ENCODE measurements around the gene PUM1.

The PUM1 gene

DNA sequence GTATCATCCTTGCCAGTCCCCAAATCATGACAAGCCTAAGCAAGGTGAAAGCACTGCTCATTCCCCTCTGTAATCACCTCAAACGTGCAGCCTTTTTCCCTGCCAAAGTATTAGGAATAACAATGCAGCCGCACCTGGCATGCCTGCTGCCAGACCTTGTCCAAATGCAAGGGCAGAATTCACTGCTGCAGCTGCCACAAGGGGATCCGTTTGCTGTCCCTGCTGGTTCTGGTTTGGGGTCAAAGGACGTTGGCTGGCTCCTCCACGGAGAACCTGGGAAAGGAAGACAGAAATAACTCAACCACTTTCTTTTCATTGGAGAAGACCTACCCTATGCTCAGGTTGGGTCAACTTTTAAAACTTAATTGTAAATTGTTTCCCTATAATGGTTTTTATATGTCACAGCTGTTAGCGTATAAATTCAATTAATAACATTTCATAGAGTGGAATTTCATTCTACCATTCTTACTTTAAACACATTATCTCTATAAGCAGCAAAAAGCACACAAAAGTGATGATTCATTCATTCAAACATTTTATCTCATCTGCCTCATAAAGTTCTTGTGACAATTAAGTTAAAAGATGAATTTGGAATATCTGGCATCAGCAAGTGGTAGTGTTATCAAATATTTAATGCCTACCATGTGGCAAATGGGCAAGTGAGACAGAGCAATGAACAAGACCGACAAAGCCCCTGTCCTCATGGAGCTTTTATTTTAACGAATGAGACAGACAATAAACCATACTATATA, 97.1 kb downstream of the PUM1 start:
- no peaks in the 10 kb centered on the region for H3K9me3 ChIP-seq (ENCODE audit: control insufficient read depth, insufficient read depth, low read length)
- no peak overlapping the region for H3K27ac ChIP-seq (ENCODE audit: low read depth, low read length)
- peaks cover 91% of the 10 kb centered on the region for H3K36me3 ChIP-seq (ENCODE audit: control insufficient read depth, low read length)
- H3F3A ChIP-seq (ENCODE audit: control insufficient read depth, insufficient read depth) = peaks cover 5% of the 10 kb centered on the region; the same call in 1 of the 2 replicates
- H3K4me3 ChIP-seq (ENCODE audit: low read length) = no peak overlapping the region
- TF ChIP-seq, protein P1, sequence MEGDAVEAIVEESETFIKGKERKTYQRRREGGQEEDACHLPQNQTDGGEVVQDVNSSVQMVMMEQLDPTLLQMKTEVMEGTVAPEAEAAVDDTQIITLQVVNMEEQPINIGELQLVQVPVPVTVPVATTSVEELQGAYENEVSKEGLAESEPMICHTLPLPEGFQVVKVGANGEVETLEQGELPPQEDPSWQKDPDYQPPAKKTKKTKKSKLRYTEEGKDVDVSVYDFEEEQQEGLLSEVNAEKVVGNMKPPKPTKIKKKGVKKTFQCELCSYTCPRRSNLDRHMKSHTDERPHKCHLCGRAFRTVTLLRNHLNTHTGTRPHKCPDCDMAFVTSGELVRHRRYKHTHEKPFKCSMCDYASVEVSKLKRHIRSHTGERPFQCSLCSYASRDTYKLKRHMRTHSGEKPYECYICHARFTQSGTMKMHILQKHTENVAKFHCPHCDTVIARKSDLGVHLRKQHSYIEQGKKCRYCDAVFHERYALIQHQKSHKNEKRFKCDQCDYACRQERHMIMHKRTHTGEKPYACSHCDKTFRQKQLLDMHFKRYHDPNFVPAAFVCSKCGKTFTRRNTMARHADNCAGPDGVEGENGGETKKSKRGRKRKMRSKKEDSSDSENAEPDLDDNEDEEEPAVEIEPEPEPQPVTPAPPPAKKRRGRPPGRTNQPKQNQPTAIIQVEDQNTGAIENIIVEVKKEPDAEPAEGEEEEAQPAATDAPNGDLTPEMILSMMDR (IDR thresholded peaks at IDR 0.05; ENCODE audit: low read depth, low read length, poor library complexity, severe bottlenecking) = no peak
- no peak for TF ChIP-seq EZH2phosphoT487 (IDR thresholded peaks at IDR 0.05; ENCODE audit: borderline replicate concordance, low read length)
- H3K27me3 ChIP-seq (ENCODE audit: control insufficient read depth, low read length) = no peaks in the 10 kb centered on the region
- H3K79me2 ChIP-seq (ENCODE audit: control insufficient read depth, low read length) = peaks cover 67% of the 10 kb centered on the region
- H4K20me1 ChIP-seq (ENCODE audit: control insufficient read depth, insufficient read depth, low read depth, low read length) = no peaks in the 10 kb centered on the region
- H3K9me2 ChIP-seq (replicated peaks; ENCODE audit: control insufficient read depth, low read length) = no peaks in the 10 kb centered on the region
- no peak overlapping the region for H3K4me2 ChIP-seq (ENCODE audit: low read length)
- peaks cover 8% of the 10 kb centered on the region for H3K4me1 ChIP-seq (ENCODE audit: control insufficient read depth, low read length)

GRCh38 chr1:30966690-30967369, 98.7 kb downstream of the PUM1 start:
- Histone ChIP-seq H3K79me2 (ENCODE audit: control insufficient read depth, low read length) (peaks cover 75% of the 10 kb centered on the region), H3K9me2 (replicated peaks; ENCODE audit: control insufficient read depth, low read length) (no peaks in the 10 kb centered on the region), H4K20me1 (ENCODE audit: control insufficient read depth, insufficient read depth, low read depth, low read length) (no peaks in the 10 kb centered on the region), H3F3A (ENCODE audit: control insufficient read depth, insufficient read depth) (peaks cover 5% of the 10 kb centered on the region; the same call in 1 of the 2 replicates), H3K4me1 (ENCODE audit: control insufficient read depth, low read length) (peaks cover 8% of the 10 kb centered on the region), H3K4me2 (ENCODE audit: low read length) (no peak overlapping the region), H3K27me3 (ENCODE audit: control insufficient read depth, low read length) (no peaks in the 10 kb centered on the region), H3K27ac (ENCODE audit: low read depth, low read length) (no peak overlapping the region), H3K36me3 (ENCODE audit: control insufficient read depth, low read length) (peaks cover 97% of the 10 kb centered on the region), H3K4me3 (ENCODE audit: low read length) (no peak overlapping the region), H3K9me3 (ENCODE audit: control insufficient read depth, insufficient read depth, low read length) (no peaks in the 10 kb centered on the region)
- TF ChIP-seq, protein P1 (IDR thresholded peaks at IDR 0.05; ENCODE audit: low read depth, low read length, poor library complexity, severe bottlenecking) = no peak
- TF ChIP-seq EZH2phosphoT487 (IDR thresholded peaks at IDR 0.05; ENCODE audit: borderline replicate concordance, low read length) = no peak

- Histone ChIP-seq H3K4me1 (ENCODE audit: control insufficient read depth, low read length) (peaks cover 8% of the 10 kb centered on the region), H3K36me3 (ENCODE audit: control insufficient read depth, low read length) (peaks cover 96% of the 10 kb centered on the region), H4K20me1 (ENCODE audit: control insufficient read depth, insufficient read depth, low read depth, low read length) (no peaks in the 10 kb centered on the region), H3K9me2 (replicated peaks; ENCODE audit: control insufficient read depth, low read length) (no peaks in the 10 kb centered on the region), H3K4me2 (ENCODE audit: low read length) (no peak overlapping the region), H3K27me3 (ENCODE audit: control insufficient read depth, low read length) (no peaks in the 10 kb centered on the region), H3K27ac (ENCODE audit: low read depth, low read length) (no peak overlapping the region), H3K4me3 (ENCODE audit: low read length) (no peak overlapping the region), H3K9me3 (ENCODE audit: control insufficient read depth, insufficient read depth, low read length) (no peaks in the 10 kb centered on the region), H3F3A (ENCODE audit: control insufficient read depth, insufficient read depth) (peaks cover 5% of the 10 kb centered on the region; the same call in 1 of the 2 replicates), H3K79me2 (ENCODE audit: control insufficient read depth, low read length) (peaks cover 74% of the 10 kb centered on the region)
- TF ChIP-seq, protein P1 (IDR thresholded peaks at IDR 0.05; ENCODE audit: low read depth, low read length, poor library complexity, severe bottlenecking) = no peak
- no peak for TF ChIP-seq EZH2phosphoT487 (IDR thresholded peaks at IDR 0.05; ENCODE audit: borderline replicate concordance, low read length)
These were observed 99.5 kb downstream of the PUM1 start for GRCh38 chr1:30965924-30966599.
